ENCODE measurements around the gene PNMT.

PNMT gene

DNA sequence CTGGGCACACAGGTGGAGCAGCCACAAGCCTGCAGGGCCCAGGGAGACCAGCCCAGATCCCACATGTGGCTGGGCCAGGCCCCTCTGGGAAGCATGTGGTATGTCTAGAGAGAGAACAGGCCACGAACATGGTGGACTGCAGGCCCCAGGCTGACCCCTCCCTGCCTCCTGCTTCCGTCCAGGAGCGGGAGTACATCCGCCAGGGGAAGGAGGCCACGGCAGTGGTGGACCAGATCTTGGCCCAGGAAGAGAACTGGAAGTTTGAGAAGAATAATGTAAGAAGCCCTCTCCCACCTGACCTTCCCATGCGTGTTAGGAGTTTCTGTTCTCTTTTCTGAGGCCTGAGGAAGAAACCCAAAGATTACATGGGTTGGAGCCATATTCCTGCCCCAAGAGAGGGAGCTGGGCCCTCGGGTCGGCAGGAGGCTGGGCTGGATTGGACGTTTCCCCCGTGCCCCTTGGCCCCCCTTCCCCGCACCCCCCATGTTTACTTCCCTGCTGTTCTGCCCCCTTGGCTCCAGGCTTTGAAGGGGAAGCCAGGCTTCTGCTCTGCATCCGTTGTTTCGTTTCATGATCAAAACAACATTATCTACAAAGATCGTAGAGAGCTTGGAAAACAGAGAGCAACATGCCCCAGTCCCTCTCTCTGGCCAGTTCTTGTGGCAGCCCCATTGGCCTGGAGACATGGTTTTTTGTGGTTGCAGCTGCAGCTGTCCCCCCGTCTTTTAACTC, 8.8 kb upstream of the PNMT start:
- peak overlapping the region; percentile 57 to 93 for H3K27ac Mint-ChIP-seq
- H3K9me3 Mint-ChIP-seq = no peaks in the 10 kb centered on the region
- H3K4me3 Mint-ChIP-seq = peak overlapping the region; percentile 26 to 37
- no peak for ATAC-seq
- DNase-seq = no peak
- H3K27me3 Mint-ChIP-seq = no peaks in the 10 kb centered on the region
- peaks cover 63% of the 10 kb centered on the region for H3K4me1 Mint-ChIP-seq

DNA sequence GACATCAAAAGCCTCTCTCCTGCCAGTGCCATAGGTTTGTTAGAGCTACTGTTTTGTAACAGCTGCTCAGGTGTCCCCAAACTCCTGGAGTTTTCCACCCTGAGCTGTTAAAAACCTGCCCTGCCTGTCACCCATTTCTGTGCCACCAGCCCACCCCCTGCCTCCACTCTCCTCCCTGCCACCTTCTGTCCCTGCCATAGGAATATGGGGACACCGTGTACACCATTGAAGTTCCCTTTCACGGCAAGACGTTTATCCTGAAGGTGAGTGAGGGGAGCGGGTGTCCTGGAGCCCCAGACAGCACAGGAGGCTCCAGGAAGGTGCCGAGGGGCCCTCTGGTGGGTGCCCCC, 8.3 kb upstream of the PNMT start:
- Mint-ChIP-seq H3K27me3 (no peaks in the 10 kb centered on the region), H3K4me3 (peak overlapping the region in 1 of 2 donors; percentile 37), H3K9me3 (no peaks in the 10 kb centered on the region), H3K27ac (peak overlapping the region; percentile 57 to 63), H3K4me1 (peaks cover 60% of the 10 kb centered on the region)
- no peak for ATAC-seq
- DNase-seq = no peak

GRCh38 chr17:39660397-39661385, 7.6 kb upstream of the PNMT start:
- no peak for ATAC-seq
- Mint-ChIP-seq H3K9me3 (no peaks in the 10 kb centered on the region), H3K4me3 (no peak overlapping the region), H3K4me1 (peaks cover 56% of the 10 kb centered on the region), H3K27ac (no peak overlapping the region), H3K27me3 (peaks cover 2% of the 10 kb centered on the region)
- DNase-seq = no peak

GRCh38 chr17:39661744-39662541, 6.3 kb upstream of the PNMT start:
- no peak overlapping the region for H3K27ac Mint-ChIP-seq
- peaks cover 14% of the 10 kb centered on the region for H3K27me3 Mint-ChIP-seq
- no peaks in the 10 kb centered on the region for H3K9me3 Mint-ChIP-seq
- ATAC-seq = no peak
- H3K4me1 Mint-ChIP-seq = peaks cover 62% of the 10 kb centered on the region
- DNase-seq = no peak
- no peak overlapping the region for H3K4me3 Mint-ChIP-seq

GRCh38 chr17:39662551-39663339, 5.5 kb upstream of the PNMT start:
- DNase-seq (no peak), ATAC-seq (no peak)
- Mint-ChIP-seq H3K4me3 (no peak overlapping the region), H3K4me1 (peaks cover 61% of the 10 kb centered on the region), H3K27me3 (peaks cover 20% of the 10 kb centered on the region), H3K9me3 (no peaks in the 10 kb centered on the region), H3K27ac (no peak overlapping the region)

GRCh38 chr17:39663340-39663687, 4.9 kb upstream of the PNMT start:
- Mint-ChIP-seq H3K27me3 (peaks cover 25% of the 10 kb centered on the region), H3K27ac (no peak overlapping the region), H3K4me1 (peaks cover 61% of the 10 kb centered on the region), H3K4me3 (no peak overlapping the region), H3K9me3 (no peaks in the 10 kb centered on the region)
- no peak for DNase-seq
- ATAC-seq = no peak

- H3K27me3 Mint-ChIP-seq = peaks cover 32% of the 10 kb centered on the region
- H3K27ac Mint-ChIP-seq = no peak overlapping the region
- ATAC-seq (no peak), DNase-seq (no peak)
- no peaks in the 10 kb centered on the region for H3K9me3 Mint-ChIP-seq
- no peak overlapping the region for H3K4me3 Mint-ChIP-seq
- peaks cover 61% of the 10 kb centered on the region for H3K4me1 Mint-ChIP-seq
These were observed 4.3 kb upstream of the PNMT start for GRCh38 chr17:39663688-39664580.

DNA sequence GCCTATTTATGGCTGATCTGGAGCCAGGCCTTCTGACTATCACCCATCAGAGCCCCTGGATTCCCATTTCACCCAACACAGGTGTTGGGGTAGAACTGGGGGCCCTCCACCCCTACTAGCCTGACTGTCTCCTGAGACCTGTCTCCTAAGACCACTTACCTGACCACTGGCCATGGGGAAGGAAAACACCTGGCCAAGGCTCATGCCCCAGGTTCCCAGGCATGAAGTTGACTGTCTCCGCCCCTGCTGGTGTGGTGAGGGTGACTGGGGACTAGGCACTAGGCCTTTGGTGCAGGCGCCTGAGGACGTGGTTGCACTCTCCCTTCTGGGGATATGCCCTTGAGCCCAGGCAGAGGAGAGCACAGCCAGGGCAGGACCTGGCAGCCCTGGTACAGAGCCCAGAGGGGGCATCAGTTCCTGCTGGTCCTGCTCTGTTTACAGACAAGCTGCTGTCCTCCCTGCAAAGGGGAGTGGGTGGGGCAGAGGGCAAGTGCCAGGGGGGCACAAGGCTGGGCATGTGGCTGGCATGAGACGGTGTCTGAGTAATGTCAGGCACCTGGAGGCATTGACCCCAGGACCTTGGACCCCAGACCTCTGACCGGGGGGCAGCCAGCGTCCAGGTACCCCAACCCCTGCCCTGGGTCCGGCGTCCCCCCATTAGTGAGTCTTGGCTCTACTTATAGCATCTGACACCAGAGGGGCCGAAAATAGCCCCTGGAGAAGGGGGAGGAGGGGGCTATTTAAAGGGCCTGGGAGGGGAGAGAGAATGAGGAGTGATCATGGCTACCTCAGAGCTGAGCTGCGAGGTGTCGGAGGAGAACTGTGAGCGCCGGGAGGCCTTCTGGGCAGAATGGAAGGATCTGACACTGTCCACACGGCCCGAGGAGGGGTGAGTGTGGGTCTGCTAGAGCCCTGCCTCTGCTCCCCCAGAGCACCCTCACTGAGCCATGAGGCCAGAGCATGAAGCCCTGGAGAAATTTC, 3.4 kb upstream of the PNMT start, which contains the start of gene TCAP:
TSS of gene TCAP (plus strand) at position 769 of the 981 bp plus-strand sequence. CDS start at position 780, 11 bp downstream.
- Mint-ChIP-seq H3K4me1 (peaks cover 57% of the 10 kb centered on the region), H3K27me3 (peaks cover 39% of the 10 kb centered on the region), H3K27ac (peak within 1 kb of the TSS in 1 of 2 donors; percentile 67), H3K4me3 (peak within 1 kb of the TSS in 1 of 2 donors; percentile 15), H3K9me3 (no peaks in the 10 kb centered on the region)
- no peak for ATAC-seq
- no peak for DNase-seq

DNA sequence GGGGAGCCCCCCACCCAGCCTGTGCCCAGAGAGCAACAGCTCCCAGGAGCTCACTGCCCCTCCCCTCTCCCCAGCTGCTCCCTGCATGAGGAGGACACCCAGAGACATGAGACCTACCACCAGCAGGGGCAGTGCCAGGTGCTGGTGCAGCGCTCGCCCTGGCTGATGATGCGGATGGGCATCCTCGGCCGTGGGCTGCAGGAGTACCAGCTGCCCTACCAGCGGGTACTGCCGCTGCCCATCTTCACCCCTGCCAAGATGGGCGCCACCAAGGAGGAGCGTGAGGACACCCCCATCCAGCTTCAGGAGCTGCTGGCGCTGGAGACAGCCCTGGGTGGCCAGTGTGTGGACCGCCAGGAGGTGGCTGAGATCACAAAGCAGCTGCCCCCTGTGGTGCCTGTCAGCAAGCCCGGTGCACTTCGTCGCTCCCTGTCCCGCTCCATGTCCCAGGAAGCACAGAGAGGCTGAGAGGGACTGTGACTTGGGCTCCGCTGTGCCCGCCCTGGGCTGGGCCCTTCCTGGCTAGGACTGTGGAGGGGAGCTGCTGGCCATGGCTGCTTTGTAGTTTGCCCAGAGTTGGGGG, 2.5 kb upstream of the PNMT start:
- ATAC-seq (no peak), DNase-seq (no peak)
- peaks cover 52% of the 10 kb centered on the region for H3K4me1 Mint-ChIP-seq
- no peaks in the 10 kb centered on the region for H3K9me3 Mint-ChIP-seq
- H3K4me3 Mint-ChIP-seq = no peak overlapping the region
- peaks cover 46% of the 10 kb centered on the region for H3K27me3 Mint-ChIP-seq
- peak overlapping the region in 1 of 2 donors; percentile 54 for H3K27ac Mint-ChIP-seq

GRCh38 chr17:39666231-39666600, 2.0 kb upstream of the PNMT start:
- ATAC-seq (no peak), DNase-seq (no peak)
- no peaks in the 10 kb centered on the region for H3K9me3 Mint-ChIP-seq
- H3K27me3 Mint-ChIP-seq = peaks cover 50% of the 10 kb centered on the region
- H3K4me1 Mint-ChIP-seq = peaks cover 48% of the 10 kb centered on the region
- no peak overlapping the region for H3K27ac Mint-ChIP-seq
- no peak overlapping the region for H3K4me3 Mint-ChIP-seq

DNA sequence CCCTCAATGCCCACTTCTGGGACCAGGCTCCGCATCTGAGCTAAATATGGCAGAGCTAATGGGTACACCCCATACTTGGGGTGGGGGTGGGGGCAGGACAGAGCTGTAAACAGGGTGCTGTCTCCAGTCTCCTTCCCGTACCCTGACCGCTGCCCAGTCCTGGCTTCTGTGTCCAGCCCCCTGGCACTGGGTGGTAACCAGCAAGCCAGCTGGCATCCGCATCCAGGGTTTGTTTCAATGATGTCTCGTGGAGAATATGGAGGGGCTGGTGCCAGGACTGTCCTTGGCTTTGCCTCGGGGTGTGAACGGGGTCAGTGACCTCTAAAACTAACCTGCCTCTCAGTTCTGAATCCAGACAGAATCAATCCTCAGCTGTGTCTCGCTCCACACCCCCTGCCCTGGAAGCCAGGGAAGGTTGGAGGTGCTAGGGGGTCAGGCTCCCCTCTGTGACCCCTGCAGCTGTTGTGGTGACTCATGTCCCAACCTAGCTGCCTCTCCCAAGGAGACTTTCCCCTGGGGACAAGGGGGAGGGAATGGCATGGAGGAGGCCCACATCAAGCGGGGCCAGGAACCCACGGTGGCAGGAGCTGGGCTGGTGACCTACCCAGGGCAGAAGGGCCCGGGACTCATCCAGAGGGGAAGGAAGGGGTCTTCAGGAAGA, 1.5 kb upstream of the PNMT start:
- Mint-ChIP-seq H3K27me3 (peaks cover 55% of the 10 kb centered on the region), H3K4me3 (peak overlapping the region; percentile 66 to 68), H3K9me3 (no peaks in the 10 kb centered on the region), H3K27ac (peak overlapping the region in 1 of 2 donors; percentile 64), H3K4me1 (peaks cover 50% of the 10 kb centered on the region)
- no peak for ATAC-seq
- peak in 1 of 2 donors; percentile 10 for DNase-seq

- H3K27me3 Mint-ChIP-seq = peaks cover 61% of the 10 kb centered on the region
- peaks cover 57% of the 10 kb centered on the region for H3K4me1 Mint-ChIP-seq
- peak overlapping the region; percentile 66 to 68 for H3K4me3 Mint-ChIP-seq
- ATAC-seq (peak; percentile 21), DNase-seq (no peak)
- H3K27ac Mint-ChIP-seq = peak overlapping the region in 1 of 2 donors; percentile 64
- no peaks in the 10 kb centered on the region for H3K9me3 Mint-ChIP-seq
These were observed 850 bp upstream of the PNMT start for GRCh38 chr17:39667262-39667944.
